K562 (cell line): Measurements from ENCODE around the gene CNTN4. TPM values are rescaled to one million over a fixed set of nuclear protein-coding genes. Genes with fewer than 3 reads are reported as not detected.

Experiments used
- ATAC-seq: fragments of 200-7000 bp; cut with Tn5 transposase; 3 replicates; pipeline ENCODE4 v1.9.1; 2020; ENCODE audit warnings: moderate library complexity
- BruUV-seq: library from RNA; stranded (reverse); fragments of 400-500 nt; replicated peaks from 2 replicates; lab custom pipeline; 2021; lab: Mats Ljungman, UMichigan
- CTCF ChIA-PET: fragments of 300-600 bp; formaldehyde crosslinking; extraction: SDS; loops from one replicate; lab custom pipeline; 2021; ENCODE audit warnings: low intra/inter-chr PET ratio; lab: Yijun Ruan, JAX
- POLR2A ChIA-PET: fragments of 300-600, 350-650 bp; sonication (Branson Sonifier 250); formaldehyde crosslinking; extraction: SDS; loops from one replicate; lab custom pipeline; 2021; ENCODE audit warnings: antibody characterized with exemption, inconsistent platforms; lab: Yijun Ruan, JAX
- DNase-seq, 4 experiments: peaks; one replicate each; pipeline versions ENCODE4 v3.0.0 to v3.0.0-alpha.2; 2011 to 2018; ENCODE audit warnings: low spot score in 3 of 4, mixed read lengths in 3 of 4; ENCODE audit errors: extremely low read depth in 1 of 4
- FAIRE-seq: peaks from 2 replicates; lab custom pipeline; 2011; peaks lifted over from hg19 to GRCh38; lab: Jason Lieb, UNC
- H2AFZ ChIP-seq: 2 replicates; pipeline ENCODE4 v1.6.0; 2011; ENCODE audit warnings: low read depth, low read length, control low read depth, inconsistent platforms
- H3K27ac ChIP-seq: fragments of 200-600 bp; 3 replicates; pipeline ENCODE4 v1.8.0; 2011; ENCODE audit warnings: low read depth, mild to moderate bottlenecking, control low read depth, inconsistent platforms, low read length, moderate library complexity, mixed read lengths; ENCODE audit errors: extremely low read depth
- H3K27me3 ChIP-seq, 2 experiments: fragments of 300-600 bp in 1 of 2; 2 replicates in 1 of 2; 3 replicates in 1 of 2; pipeline versions ENCODE4 v1.6.0 to v1.8.0; 2011; ENCODE audit warnings: inconsistent platforms in 2 of 2, low read length in 2 of 2, mild to moderate bottlenecking in 1 of 2, mixed read lengths in 1 of 2, moderate library complexity in 1 of 2; ENCODE audit not compliant: control insufficient read depth in 2 of 2, insufficient read depth in 2 of 2
- H3K36me3 ChIP-seq: fragments of 300-600 bp; 3 replicates; pipeline ENCODE4 v1.8.0; 2011; ENCODE audit warnings: mild to moderate bottlenecking, low read length, inconsistent platforms; ENCODE audit not compliant: control insufficient read depth, insufficient read depth
- H3K4me1 ChIP-seq, 2 experiments: fragments of 200-600 bp in 1 of 2; replicated peaks in 1 of 2; 2 replicates in 1 of 2; 3 replicates in 1 of 2; pipeline versions ENCODE4 v1.5.1 to v1.8.0; 2011; ENCODE audit warnings: inconsistent platforms in 2 of 2, low read length in 2 of 2, mild to moderate bottlenecking in 1 of 2, mixed read lengths in 1 of 2, moderate library complexity in 1 of 2; ENCODE audit not compliant: control insufficient read depth in 2 of 2, insufficient read depth in 2 of 2
- H3K4me2 ChIP-seq: 2 replicates; pipeline ENCODE4 v1.6.1; 2011; ENCODE audit warnings: low read length, control low read depth, inconsistent platforms, mixed read lengths; ENCODE audit not compliant: insufficient read depth
- H3K4me3 ChIP-seq: fragments of 200-600 bp; sonication (generic), shearing (Covaris generic); 2 replicates; pipeline ENCODE4 v1.5.1; 2016; ENCODE audit warnings: control low read depth, inconsistent platforms
- H3K79me2 ChIP-seq: fragments of 200-600 bp; 3 replicates; pipeline ENCODE4 v1.8.0; 2011; ENCODE audit warnings: low read length, inconsistent platforms; ENCODE audit not compliant: control insufficient read depth, insufficient read depth
- H3K9ac ChIP-seq, 2 experiments: 2 replicates each; pipeline versions ENCODE4 v1.6.0 to v1.6.1; 2011; ENCODE audit warnings: low read depth in 2 of 2, low read length in 2 of 2, control low read depth in 1 of 2, inconsistent platforms in 1 of 2, mild to moderate bottlenecking in 1 of 2, mixed read lengths in 1 of 2; ENCODE audit not compliant: insufficient read depth in 1 of 2
- H3K9me1 ChIP-seq: one replicate; pipeline ENCODE4 v1.6.0; 2011; ENCODE audit warnings: inconsistent platforms, mild to moderate bottlenecking, low read length, moderate library complexity; ENCODE audit not compliant: control insufficient read depth, insufficient read depth
- H3K9me3 ChIP-seq: replicated peaks from 2 replicates; pipeline ENCODE4 v1.5.1; 2011; ENCODE audit warnings: low read depth, low read length, inconsistent platforms; ENCODE audit not compliant: control insufficient read depth, insufficient read depth
- H4K20me1 ChIP-seq: replicated peaks from 2 replicates; pipeline ENCODE4 v1.6.1; 2011; ENCODE audit warnings: low read length, inconsistent platforms, mixed read lengths; ENCODE audit not compliant: control insufficient read depth, insufficient read depth
- CEBPG ChIP-seq, 3 experiments: fragments of 200-800 bp in 1 of 3; sonication (Bioruptor generic) in 1 of 3; sonication (generic) in 1 of 3; formaldehyde crosslinking in 1 of 3; IDR thresholded peaks in 2 of 3; conservative IDR thresholded peaks in 1 of 3; 2 replicates each; pipeline versions ENCODE4 v1.6.1 to v1.8.0; 2016 to 2022; ENCODE audit warnings: missing compliant biosample characterization in 2 of 3, missing genetic modification characterization in 2 of 3, mild to moderate bottlenecking in 1 of 3, missing genetic modification reagents in 1 of 3
- ILK ChIP-seq: fragments of 450-650 bp; IDR thresholded peaks from 2 replicates; pipeline ENCODE4 v1.6.1; 2016; ENCODE audit warnings: missing genetic modification characterization, low read depth, mild to moderate bottlenecking, missing compliant biosample characterization, moderate library complexity, borderline replicate concordance
- LCOR ChIP-seq: sonication (generic); formaldehyde crosslinking; IDR thresholded peaks from 2 replicates; pipeline ENCODE4 v1.8.0; 2022; ENCODE audit warnings: mild to moderate bottlenecking, missing genetic modification reagents
- NCOR1 ChIP-seq: fragments of 450-650 bp; IDR thresholded peaks from 2 replicates; pipeline ENCODE4 v1.6.1; 2016; ENCODE audit warnings: mild to moderate bottlenecking, moderate library complexity
- WGBS: fragments of 100-300 bp; shearing (Covaris generic); methylation state at CpG from one replicate; pipeline ENCODE4 v1.1.6; 2016; ENCODE audit warnings: low coverage, mixed read lengths; ENCODE audit not compliant: insufficient coverage; ENCODE audit errors: missing lambda C conversion rate; 5-methylcytosine and 5-hydroxymethylcytosine counted together
- in situ Hi-C: fragments of 300-500 bp; cut with MboI; formaldehyde crosslinking; loops from 4 replicates; pipeline ENCODE4 v1.15.0; 2018; ENCODE audit warnings: inconsistent platforms, mixed read lengths
- intact Hi-C: fragments of 100-400 bp; cut with micrococcal nuclease; formaldehyde crosslinking; loops from 2 replicates; pipeline ENCODE4 v1.14.2; 2022
- polyA plus RNA-seq, 8 experiments: library from polyadenylated mRNA; depleted of rRNA in 4 of 8; stranded (reverse) in 5 of 8; unstranded in 3 of 8; fragments of >200 nt; fragmentation: Nextera tagmentation in 2 of 8; fragmentation: Illumina TruSeq in 1 of 8; extraction: Ambion mirVana in 2 of 8; extraction: Trizol in 1 of 8; gene quantifications; 2 replicates each; pipeline versions ENCODE4 v1.2.1 to v1.2.3, GENCODE V29; 2011 to 2014; ENCODE audit warnings: inconsistent platforms in 1 of 8, missing spikeins in 1 of 8
- total RNA-seq, 7 experiments: library from RNA; depleted of rRNA in 6 of 7; stranded (reverse); fragments of >200 nt in 6 of 7; fragmentation: Illumina TruSeq in 2 of 7; extraction: Trizol in 2 of 7; gene quantifications; 2 replicates each; pipeline versions ENCODE4 v1.2.1 to v1.2.3, GENCODE V29; 2011 to 2021; ENCODE audit warnings: low replicate concordance in 1 of 7
- TF ChIP-seq, protein P1 (sequence below), 2 experiments: fragments of 450-650 bp; IDR thresholded peaks; 2 replicates each; pipeline ENCODE4 v1.6.1; 2018; ENCODE audit warnings: mild to moderate bottlenecking in 2 of 2, low read depth in 1 of 2; ENCODE audit not compliant: partially characterized antibody in 2 of 2

The CNTN4 gene
- total and polyA plus RNA-seq, 9 of the 15 experiments (the other 6 are each of a cell fraction or from before 2014, with no cell fraction given), result not detected

DNA sequence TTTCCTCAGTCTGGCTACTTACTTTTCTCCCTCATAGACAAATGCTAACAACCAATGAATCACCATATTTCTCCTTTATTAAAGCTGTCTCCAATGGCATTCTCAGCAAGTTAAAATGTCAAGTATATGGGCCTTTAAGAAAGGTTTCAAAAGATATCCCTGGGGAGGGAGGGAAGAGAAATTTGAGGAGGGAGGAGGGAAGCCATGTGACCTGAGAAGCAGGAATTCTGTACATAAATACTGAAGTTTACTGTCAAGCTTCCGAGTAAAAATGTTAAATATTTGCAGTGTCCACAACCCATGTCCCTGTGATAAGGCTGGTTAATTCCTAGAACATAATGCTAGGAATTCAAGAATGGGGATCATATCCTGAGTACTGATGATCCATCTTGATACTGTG, 175.9 kb downstream of the CNTN4 start:
- intact Hi-C loops (no loop called here), in situ Hi-C loops (no loop called here)
- Histone ChIP-seq H3K79me2 (no peaks in the 10 kb centered on the region), H3K9me1 (no peaks in the 10 kb centered on the region), H3K36me3 (no peaks in the 10 kb centered on the region), H3K9me3 (no peaks in the 10 kb centered on the region; the same call in none of the 2 replicates), H3K4me3 (no peak overlapping the region), H3K4me1 (no peaks in the 10 kb centered on the region), H2AFZ (no peak overlapping the region), H3K9ac (no peak overlapping the region), H3K27me3 (no peaks in the 10 kb centered on the region), H3K4me2 (no peak overlapping the region), H3K27ac (no peak overlapping the region), H4K20me1 (no peaks in the 10 kb centered on the region)
- no TSS peak for BruUV-seq
- no peak for DNase-seq
- CTCF ChIA-PET, result no interaction called here
- TF ChIP-seq, protein P1, sequence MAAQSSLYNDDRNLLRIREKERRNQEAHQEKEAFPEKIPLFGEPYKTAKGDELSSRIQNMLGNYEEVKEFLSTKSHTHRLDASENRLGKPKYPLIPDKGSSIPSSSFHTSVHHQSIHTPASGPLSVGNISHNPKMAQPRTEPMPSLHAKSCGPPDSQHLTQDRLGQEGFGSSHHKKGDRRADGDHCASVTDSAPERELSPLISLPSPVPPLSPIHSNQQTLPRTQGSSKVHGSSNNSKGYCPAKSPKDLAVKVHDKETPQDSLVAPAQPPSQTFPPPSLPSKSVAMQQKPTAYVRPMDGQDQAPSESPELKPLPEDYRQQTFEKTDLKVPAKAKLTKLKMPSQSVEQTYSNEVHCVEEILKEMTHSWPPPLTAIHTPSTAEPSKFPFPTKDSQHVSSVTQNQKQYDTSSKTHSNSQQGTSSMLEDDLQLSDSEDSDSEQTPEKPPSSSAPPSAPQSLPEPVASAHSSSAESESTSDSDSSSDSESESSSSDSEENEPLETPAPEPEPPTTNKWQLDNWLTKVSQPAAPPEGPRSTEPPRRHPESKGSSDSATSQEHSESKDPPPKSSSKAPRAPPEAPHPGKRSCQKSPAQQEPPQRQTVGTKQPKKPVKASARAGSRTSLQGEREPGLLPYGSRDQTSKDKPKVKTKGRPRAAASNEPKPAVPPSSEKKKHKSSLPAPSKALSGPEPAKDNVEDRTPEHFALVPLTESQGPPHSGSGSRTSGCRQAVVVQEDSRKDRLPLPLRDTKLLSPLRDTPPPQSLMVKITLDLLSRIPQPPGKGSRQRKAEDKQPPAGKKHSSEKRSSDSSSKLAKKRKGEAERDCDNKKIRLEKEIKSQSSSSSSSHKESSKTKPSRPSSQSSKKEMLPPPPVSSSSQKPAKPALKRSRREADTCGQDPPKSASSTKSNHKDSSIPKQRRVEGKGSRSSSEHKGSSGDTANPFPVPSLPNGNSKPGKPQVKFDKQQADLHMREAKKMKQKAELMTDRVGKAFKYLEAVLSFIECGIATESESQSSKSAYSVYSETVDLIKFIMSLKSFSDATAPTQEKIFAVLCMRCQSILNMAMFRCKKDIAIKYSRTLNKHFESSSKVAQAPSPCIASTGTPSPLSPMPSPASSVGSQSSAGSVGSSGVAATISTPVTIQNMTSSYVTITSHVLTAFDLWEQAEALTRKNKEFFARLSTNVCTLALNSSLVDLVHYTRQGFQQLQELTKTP (IDR thresholded peaks at IDR 0.05; ENCODE audit: low read depth in 1 of 2, partially characterized antibody in 2 of 2), result no peak
- TF ChIP-seq LCOR, result no peak
- TF ChIP-seq NCOR1, result no peak
- TF ChIP-seq CEBPG (CRISPR knock-in tag; IDR thresholded peaks at IDR 0.05), result no peak
- TF ChIP-seq CEBPG (tag; conservative IDR thresholded peaks at IDR 0.05 in 1 of 2, IDR thresholded peaks at IDR 0.05 in 1 of 2), result no peak
- no peak for TF ChIP-seq ILK (tag)
- WGBS, result 0% methylated on average over 1 of the region's 1 CpG
- FAIRE-seq, result no peak
- ATAC-seq, result no peak
- POLR2A ChIA-PET, result no interaction called here
